Lung (tissue), 16 donors: ENCODE results near the gene OR6B3. TPM values are rescaled to one million over a fixed set of nuclear protein-coding genes. Genes with fewer than 3 reads are reported as not detected.

Experiments
- ATAC-seq: fragments of 200-7000 bp; cut with Tn5 transposase; one replicate; pipeline ENCODE4 v1.9.1; 2020; ENCODE audit warnings: moderate number of reproducible peaks; ENCODE audit not compliant: insufficient read depth, low FRiP score
- DNase-seq, 3 donors: peaks; one replicate each; pipeline ENCODE4 v3.0.0-alpha.2; 2013 to 2017
- H3K27ac ChIP-seq, 2 donors: one replicate each; pipeline ENCODE4 v1.5.1; 2013; ENCODE audit warnings: mild to moderate bottlenecking in 2 of 2, moderate library complexity in 2 of 2, control low read depth in 1 of 2, inconsistent platforms in 1 of 2, low read depth in 1 of 2, low read length in 1 of 2
- H3K27me3 ChIP-seq, 3 donors: one replicate each; pipeline ENCODE4 v1.5.1; 2013; ENCODE audit warnings: low read length in 2 of 3; ENCODE audit not compliant: control insufficient read depth in 3 of 3, insufficient read depth in 3 of 3
- H3K36me3 ChIP-seq, 4 donors: one replicate each; pipeline ENCODE4 v1.5.1; 2013; ENCODE audit warnings: low read length in 4 of 4, mild to moderate bottlenecking in 1 of 4, moderate library complexity in 1 of 4; ENCODE audit not compliant: control insufficient read depth in 4 of 4, insufficient read depth in 4 of 4
- H3K4me1 ChIP-seq, 5 donors: one replicate each; pipeline ENCODE4 v1.5.1; 2013; ENCODE audit warnings: low read length in 5 of 5, mild to moderate bottlenecking in 2 of 5, moderate library complexity in 1 of 5; ENCODE audit not compliant: control insufficient read depth in 5 of 5, insufficient read depth in 5 of 5
- H3K4me3 ChIP-seq: one replicate; pipeline ENCODE4 v1.5.1; 2013; ENCODE audit warnings: mild to moderate bottlenecking, control low read depth, moderate library complexity
- H3K9ac ChIP-seq, 2 donors: one replicate each; pipeline ENCODE4 v1.5.1; 2013; ENCODE audit warnings: low read length in 2 of 2, control low read depth in 1 of 2; ENCODE audit not compliant: insufficient read depth in 1 of 2
- H3K9me3 ChIP-seq, 4 donors: one replicate each; pipeline ENCODE4 v1.5.1; 2013; ENCODE audit warnings: low read length in 3 of 4, mild to moderate bottlenecking in 1 of 4, moderate library complexity in 1 of 4; ENCODE audit not compliant: control insufficient read depth in 4 of 4, insufficient read depth in 3 of 4
- CTCF ChIP-seq: IDR thresholded peaks from 2 replicates; pipeline ENCODE4 v1.5.1; 2012; ENCODE audit warnings: mild to moderate bottlenecking; ENCODE audit errors: control extremely low read depth, extremely low read depth
- WGBS, 2 donors: extraction: QIAGEN DNeasy Blood & Tissue Kit; methylation state at CpG; one replicate each; pipeline ENCODE4 v1.1.7; 2013; 5-methylcytosine and 5-hydroxymethylcytosine counted together
- long read RNA-seq, 5 donors: transcript quantifications; one replicate each; lab custom pipeline, GENCODE V29; 2026
- polyA plus RNA-seq, 2 donors: library from polyadenylated mRNA; stranded (reverse); fragments of 200-250 nt; gene quantifications; one replicate each; pipeline ENCODE4 v1.2.1, GENCODE V29; 2013
- total RNA-seq, 2 donors: library from RNA; depleted of rRNA in 1 of 2; stranded (reverse); fragments of >200 nt in 1 of 2; gene quantifications; one replicate each; pipeline ENCODE4 v1.2.1, GENCODE V29; 2014 to 2021
- donor health status: control.
- donor health status: control.
- donor health status: Bipolar disorder and iron deficiency.
- donor health status: healthy.
- donor health status: DM: yes; HTN: yes; CAD: no.

The OR6B3 gene
- total RNA-seq (not detected), polyA plus RNA-seq (not detected)
- long read RNA-seq, donor 1, result 0 reads
- long read RNA-seq, donor 2, result 0 reads
- long read RNA-seq, donor 3, result 0 reads
- long read RNA-seq, donor 4, result 0 reads
- long read RNA-seq, donor 5, result 0 reads

GRCh38 chr2:240053173-240054155 lies at the start of gene OR6B3:
Gene OR6B3 (minus strand): TSS chr2:240053521.
- 53 to 57% methylated on average over 26 to 28 of the region's 28 CpGs for WGBS, 2 donors
- DNase-seq (no peak), ATAC-seq (no peak)
- no peak for TF ChIP-seq CTCF
- Histone ChIP-seq H3K9me3 (no peaks in the 10 kb centered on the region), H3K4me3 (no peak within 1 kb of the TSS), H3K27ac (no peak within 1 kb of the TSS), H3K9ac (no peak within 1 kb of the TSS), H3K27me3 (peaks cover 4 to 47% (median 7%) of the 10 kb centered on the region in 3 donors), H3K36me3 (no peaks in the 10 kb centered on the region), H3K4me1 (no peaks in the 10 kb centered on the region)

- 87 to 92% methylated on average over 2 of the region's 2 CpGs for WGBS, 2 donors
- peaks cover 5 to 52% (median 31%) of the 10 kb centered on the region in 3 donors for H3K27me3 ChIP-seq
These were observed 45.0 kb upstream of the OR6B3 start for GRCh38 chr2:240098349-240098748.

GRCh38 chr2:240095556-240096523 lies 42.5 kb upstream of the OR6B3 start:
- Histone ChIP-seq H3K4me3 (no peak overlapping the region), H3K36me3 (no peaks in the 10 kb centered on the region), H3K4me1 (no peaks in the 10 kb centered on the region), H3K27ac (no peak overlapping the region), H3K9ac (no peak overlapping the region), H3K9me3 (peaks cover 0 to 9% (median 1%) of the 10 kb centered on the region in 4 donors), H3K27me3 (peaks cover 5 to 50% (median 29%) of the 10 kb centered on the region in 3 donors)
- WGBS, 2 donors, result 6 to 7% methylated on average over 39 to 43 of the region's 43 CpGs
- no peak for TF ChIP-seq CTCF
- DNase-seq (no peak), ATAC-seq (no peak)

More at GRCh38 chr2:240098349-240098748, 45.0 kb upstream of the OR6B3 start:
- H3K9ac ChIP-seq, result no peak overlapping the region
- no peaks in the 10 kb centered on the region for H3K36me3 ChIP-seq
- ATAC-seq (no peak), DNase-seq (no peak)
- H3K9me3 ChIP-seq, result peaks cover 0 to 9% (median 0%) of the 10 kb centered on the region in 4 donors
- no peak for TF ChIP-seq CTCF
- H3K4me3 ChIP-seq, result no peak overlapping the region
- no peak overlapping the region for H3K27ac ChIP-seq
- H3K4me1 ChIP-seq, result no peaks in the 10 kb centered on the region
